SIG-M5 (cell line): ENCODE measurements around the gene CDH13.

Source experiments
- DNase-seq: peaks from one replicate; lab custom pipeline; 2025; lab: John Stamatoyannopoulos, UW

Gene CDH13

DNA sequence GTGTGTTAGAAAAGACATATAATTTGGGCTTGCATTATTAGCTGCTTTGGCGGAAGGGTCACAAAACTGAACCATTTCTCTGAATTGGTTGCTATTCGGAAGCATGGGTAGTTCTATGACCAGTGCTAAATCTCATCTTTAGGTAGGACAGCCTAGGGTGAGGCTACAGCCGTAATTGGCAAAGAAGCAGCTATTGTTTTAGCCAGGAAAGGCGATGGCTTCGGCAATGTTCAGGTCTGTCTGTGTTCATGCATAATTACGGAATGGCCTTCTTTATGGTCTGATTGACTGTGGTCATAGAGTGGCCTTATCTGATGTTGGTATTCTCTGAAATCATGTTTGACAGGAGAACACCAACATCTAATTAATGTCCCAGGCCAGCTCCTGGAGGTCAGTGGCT lies 812.6 kb downstream of the CDH13 start:
- DNase-seq, result no peak

DNA sequence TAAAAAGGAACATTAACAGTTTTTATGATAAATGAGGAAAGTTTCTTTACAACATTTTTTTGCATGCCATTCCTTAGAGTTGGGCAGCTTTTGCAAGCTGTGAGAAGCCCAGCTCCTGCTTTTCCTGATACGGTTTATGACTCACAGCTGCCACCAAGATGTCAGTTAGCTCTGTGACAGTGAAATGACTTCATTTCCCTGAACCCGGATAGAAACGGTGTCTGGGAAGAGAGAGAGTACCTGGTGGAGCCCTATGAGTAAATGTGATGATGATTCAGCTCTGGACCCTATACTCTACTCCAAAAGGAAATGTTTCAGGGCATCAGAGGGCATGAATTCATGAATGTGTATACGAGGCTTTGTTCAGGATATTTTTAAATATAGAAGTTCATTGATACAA lies 814.7 kb downstream of the CDH13 start:
- DNase-seq, result no peak

DNA sequence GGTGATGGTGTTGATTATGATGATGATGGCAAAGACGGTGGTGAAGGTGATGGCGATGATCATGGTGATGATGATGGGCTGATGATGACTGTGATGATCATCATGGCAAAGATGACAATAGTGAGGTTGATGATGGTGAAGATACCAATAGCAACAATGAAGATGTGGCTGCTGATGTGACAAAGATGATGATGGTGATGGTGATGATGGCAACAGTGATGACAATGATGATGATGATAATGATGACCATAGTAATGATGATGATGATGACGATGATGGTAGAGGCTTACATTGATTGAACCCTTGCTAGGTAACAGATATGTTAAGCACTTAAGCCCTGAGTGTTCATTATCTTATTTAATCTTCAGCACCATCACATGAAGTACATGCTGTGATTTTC lies 817.2 kb downstream of the CDH13 start:
- no peak for DNase-seq

DNA sequence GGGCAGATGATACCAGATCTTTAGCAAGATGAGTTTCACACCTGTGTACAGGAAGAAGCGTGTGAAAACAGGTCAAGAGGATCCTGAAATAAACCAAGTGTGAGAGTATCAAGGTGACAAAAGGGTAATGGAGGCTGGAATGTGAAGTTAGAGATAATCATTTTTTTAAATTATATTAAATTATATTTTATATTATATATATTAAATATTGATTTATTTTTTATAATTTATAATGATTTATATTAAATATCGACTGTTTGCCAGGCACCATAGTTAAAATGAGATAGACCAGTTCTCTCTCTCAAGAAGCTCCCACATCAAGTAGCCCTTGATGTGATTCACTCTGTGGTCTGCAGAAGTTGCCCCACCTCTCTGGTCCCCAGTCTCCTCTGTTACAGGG lies 820.8 kb downstream of the CDH13 start:
- DNase-seq, result no peak

DNA sequence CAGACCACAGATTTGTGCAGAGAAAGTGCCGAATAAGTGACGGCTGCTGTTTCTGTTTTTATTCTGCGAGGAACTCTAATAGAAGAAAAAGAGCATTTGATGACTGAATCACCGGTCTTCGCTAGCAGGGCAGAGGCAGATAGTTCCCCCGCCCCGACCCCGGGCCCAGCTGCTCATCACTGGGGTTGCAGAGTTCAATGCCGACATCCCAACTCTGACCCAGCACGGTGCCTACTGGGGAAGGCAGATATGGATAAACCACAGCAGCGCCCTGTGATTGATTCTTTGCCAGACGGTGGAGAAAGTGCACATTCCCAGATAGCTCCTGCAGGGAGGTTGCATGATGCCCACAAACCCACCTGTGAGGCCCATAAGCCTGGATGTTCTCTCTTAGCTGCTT lies 823.1 kb downstream of the CDH13 start:
- DNase-seq, result no peak

DNA sequence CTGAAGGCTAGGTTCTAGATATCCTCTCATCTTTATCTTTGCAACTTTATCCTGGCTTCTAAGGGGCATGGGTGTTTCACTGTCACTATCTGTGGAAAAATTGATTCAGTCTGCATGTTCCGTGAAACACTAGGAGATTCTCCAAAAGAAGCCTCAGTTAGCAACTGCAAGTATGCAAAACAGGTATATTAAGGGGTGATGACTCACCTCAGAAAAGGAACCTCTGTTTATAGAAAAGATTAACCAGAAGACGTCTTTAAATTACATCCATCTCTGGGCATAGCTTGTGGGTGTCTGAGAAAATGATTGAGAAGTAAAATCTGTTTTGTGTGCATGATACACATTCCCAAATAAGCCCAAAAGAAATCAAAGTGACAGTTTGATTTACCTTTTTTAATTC lies 827.2 kb downstream of the CDH13 start:
- no peak for DNase-seq

DNA sequence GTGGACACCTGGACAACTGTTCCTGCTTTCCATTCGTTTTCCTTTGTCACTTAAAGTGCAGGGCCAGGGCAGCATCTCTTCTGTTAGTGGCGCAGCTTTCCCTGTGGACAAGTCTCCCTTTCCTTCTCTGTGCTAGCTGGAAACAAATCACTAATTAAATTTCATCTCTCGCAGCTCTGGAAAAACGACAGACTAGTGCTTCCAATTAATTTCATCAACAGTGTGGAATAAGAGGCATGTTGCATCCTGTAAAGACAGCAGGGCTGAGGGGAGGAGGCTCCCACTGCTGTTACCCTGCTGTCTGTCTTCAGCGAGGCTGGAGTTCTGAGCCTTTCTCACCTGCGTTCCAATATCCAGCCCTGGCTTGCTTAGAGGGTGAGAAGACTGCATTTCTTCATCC lies 828.9 kb downstream of the CDH13 start:
- no peak for DNase-seq

DNA sequence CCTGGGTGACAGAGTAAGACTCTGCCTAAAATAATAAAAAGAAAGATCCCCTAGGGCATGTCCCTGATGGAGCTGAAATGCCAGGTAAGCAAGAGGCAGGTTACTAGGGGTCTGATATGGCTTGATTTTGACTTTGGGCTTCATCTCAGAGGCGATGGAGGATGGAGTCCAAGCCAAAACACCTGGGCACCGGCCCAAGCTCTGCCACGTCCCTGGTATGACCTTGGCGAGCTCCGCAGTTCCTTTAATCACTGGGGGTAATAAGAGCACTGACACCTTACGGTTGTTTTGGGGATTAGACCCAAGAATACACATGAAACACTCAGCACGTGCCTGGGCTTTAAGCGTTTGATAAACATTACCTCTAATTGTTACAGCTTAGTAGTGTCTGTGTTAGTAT lies 830.2 kb downstream of the CDH13 start:
- no peak for DNase-seq

DNA sequence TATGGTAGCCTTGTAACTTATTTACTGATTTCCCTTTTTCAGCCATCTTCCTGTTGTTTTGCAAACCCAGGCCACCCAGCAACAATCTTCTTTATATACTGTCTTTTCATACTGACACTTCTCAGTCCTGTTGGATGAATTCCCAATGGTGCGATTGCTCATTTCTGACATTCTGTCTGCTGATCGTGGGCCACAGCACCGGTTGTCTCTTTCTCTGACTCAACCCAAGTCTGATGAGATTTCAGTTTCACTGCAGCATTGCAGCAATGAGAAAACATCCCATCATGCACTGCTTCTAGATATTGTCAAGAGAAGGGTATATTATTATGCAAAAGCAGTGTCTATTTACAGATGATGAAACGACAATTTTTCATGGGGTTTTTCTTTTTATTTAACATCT lies 831.8 kb downstream of the CDH13 start:
- DNase-seq, result no peak

DNA sequence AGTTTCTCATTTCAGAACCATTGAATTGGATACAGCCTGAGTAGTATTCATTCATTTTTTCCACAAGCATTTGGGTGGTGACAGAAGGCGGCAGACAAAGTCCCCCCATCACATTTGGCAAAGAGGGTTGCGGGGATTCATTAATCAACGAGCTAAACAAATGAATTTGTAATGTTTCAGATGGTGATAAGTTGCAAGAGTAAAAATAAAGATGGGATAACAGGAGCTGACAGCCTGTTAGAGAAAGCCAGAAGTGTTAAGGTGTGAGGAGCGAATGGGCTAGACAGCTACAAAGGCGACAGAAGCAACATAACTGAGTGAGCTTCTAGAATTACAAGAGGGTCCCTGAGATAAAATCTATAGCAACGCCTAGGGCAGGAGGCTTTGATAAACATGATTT lies 838.2 kb downstream of the CDH13 start:
- no peak for DNase-seq

DNA sequence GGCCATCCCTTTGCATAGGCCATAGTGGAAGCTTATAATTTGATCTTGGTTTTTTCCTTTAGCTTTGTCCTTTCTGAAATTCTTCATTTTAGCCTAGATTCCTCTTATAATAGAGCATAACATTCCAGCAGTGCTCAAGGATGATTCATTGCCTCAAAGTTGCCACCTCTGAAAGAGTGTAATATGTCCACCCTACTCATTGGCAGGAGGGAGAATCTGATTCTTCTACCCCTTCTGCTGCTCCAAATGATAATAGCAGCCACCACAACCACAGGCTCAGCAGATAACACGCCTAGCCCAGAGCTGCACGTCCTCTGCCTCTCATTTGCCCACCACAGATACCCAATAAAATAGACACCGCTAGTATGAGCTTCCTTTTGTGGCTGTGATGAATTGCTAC lies 843.6 kb downstream of the CDH13 start:
- no peak for DNase-seq

DNA sequence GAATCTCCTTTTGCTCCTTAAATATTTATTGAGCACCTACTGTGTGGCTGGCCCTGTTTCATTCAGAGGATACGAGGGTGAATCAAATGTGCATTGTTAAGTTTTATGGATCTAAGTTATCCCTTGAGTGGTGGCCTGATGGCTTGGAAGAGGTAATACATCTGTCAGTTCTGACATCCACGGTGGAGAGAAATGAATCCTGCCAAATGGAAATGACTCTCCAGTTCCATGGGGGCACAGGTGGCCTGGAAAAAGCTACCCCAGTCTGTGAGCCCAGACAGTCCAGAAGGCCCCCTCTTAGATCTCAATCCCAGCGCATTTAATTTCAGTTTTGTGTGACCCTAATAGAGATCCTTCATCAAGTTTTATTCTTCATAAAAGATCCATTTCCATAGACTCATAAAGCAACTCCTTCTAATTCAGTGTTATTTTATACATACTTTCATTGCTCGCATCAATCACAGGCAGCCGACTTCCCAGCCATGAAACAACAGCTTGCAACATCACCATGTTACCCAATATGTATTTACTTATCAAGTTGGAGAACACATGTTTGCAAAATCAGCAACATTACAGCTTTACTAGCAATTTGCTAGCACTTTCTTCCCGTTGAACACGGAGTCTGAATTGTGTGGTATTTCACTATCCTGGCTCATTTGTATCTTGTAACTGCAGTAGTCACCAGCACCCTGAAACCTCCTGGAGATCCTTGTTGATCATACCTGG lies 846.2 kb downstream of the CDH13 start:
- no peak for DNase-seq

DNA sequence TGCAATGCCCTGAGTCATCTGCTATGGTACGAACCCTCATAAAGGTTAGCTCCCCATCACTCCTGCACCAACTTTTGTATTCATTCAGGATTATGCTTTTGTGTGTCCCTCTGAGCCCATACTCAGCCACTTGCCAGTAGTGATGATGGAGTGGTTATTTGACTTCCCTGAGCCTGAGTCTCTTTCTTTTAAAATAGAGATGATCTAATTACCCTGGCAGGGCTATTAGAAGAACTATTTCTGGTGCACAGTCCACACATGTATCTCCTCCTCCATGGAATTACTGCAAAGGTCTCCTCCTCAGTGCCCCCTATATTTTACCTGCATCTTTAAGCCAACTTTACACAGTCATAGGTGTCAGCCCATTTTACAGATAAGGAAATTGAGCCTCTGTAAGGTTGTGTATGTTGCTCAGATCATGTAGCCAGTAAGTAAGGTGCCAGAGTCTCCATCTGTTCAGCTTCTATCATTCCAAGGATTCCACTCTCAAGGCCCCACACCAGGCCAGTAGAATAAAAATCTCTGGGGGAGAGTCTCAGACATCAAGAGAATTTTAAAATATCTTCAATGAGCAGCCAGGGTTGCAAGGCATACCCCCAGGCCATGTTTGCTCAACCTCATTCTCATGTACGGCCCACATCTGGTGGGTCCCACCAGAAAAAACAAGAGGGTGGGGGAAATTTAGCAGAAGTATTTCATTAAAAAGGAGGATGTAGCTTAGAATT lies 847.3 kb downstream of the CDH13 start:
- DNase-seq, result no peak

DNA sequence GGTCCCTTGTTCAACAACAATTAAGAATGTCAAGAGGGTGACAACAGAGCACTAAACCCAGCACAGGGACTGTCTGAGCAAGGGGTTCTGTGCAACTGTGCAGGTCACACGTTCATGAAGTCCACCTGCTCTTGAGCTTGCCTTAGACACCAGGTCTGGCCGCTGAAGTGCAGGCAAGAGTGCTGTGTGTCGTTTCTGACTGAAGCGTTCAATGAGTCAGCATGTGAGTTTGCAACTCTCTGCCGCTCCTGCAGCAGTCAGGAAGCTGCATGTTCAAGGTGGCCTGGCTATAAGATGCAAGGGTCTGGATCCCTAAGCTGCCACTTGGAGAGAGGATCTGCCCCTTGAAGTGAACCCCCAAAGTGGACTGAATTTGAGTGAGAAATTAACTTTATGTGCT lies 848.3 kb downstream of the CDH13 start:
- DNase-seq, result no peak

DNA sequence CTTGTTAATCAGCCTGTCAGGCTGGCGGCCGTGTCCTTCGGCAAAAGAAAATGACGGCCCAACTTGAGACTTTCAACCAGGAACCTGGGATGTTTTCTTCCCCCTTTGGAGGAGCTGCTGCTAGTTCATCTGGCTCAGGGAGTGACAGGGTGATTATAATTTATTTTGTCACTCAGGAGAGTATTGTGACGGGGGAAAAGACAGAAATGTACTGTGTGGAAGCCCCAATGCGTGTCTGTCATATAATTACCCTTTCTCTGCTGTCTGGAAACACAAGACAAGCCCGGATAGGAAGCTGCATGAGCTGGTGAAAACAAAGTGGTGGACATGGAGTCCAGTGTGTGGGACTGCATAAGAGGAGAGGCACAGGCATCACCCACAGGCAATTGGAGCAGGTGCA lies 854.8 kb downstream of the CDH13 start:
- DNase-seq, result no peak

DNA sequence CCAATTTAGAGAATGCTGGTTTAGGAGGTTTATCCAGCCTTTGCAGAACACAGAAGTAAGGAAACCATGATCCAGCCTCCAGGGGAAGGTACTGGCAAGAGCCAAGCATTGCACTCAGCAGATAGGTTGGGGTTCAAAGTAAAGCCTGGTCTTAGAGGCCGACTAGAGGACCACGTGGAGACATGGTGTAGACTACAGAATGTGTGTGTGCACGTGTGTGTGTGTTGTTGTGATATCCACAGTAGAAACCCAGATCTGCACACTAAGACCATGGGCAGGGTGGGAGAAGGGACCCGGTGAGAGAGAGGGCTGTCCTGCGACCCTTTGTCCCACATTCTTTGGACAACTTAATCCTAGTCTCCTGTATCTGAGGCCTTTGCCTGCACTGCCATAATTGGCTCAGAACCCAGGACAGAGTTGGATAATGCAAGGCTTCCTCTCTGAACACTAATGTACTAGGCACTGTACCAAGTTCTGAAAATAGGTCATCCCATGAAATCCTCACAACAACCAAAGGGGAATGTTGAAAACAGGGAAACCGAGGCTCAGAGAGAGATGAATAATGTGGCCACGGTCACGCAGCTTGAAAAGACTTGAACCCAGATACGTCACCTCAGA lies 855.9 kb downstream of the CDH13 start:
- DNase-seq, result no peak

DNA sequence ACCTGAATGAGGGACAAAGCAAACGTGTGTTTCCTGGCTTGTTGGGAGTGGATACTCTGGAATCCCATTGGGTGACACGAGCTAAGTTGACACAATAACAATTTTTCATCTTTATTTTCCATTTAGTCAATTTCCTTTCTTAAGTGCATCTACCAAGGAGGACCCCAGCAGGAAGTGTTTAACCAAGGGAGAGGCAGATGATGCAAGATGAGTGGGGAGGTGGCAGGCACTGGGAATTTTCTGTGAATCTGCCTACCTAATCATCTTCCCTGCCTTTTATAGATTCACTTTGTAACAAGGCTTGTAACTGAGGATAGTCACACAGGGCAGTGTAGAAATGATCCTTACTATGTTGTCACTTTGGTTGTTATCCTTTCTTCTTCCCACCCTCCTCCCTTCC lies 863.3 kb downstream of the CDH13 start:
- no peak for DNase-seq

DNA sequence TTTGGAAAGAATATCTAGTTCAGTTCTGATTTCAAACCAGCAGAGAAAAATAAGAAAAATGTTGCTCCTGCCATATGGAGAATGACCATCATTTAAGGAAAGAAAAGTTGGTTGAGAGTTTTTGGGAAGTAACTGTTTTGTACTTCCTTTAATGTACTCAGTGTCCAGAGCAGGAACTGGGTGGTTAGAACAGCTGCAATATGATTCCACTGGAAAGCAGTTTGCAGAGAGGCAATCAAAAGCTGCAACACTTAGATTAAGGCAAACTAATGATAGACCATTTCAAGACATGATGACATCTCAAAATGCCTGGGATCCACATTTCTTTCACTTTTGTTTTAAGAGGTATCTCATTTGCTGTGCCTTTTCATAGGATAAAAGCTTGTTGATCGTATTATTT lies 867.7 kb downstream of the CDH13 start:
- DNase-seq, result no peak

DNA sequence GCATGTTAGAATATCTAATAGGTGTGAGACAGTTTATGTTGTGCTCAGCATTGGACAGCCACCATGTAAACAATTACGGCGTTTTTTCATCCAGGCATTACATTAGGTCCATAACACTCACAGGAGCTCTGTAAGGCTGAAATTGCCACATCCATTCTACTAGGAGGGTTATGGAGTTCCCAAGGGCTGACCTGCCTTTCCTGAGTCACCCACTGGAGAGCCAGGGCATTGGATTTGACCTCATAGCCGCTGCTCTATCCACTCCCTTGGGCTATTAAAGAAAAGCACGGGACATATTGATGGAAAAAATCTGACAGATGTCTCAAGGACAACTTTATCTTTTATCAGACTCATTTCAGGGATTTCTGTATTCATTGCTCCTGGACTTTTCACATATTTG lies 874.7 kb downstream of the CDH13 start:
- no peak for DNase-seq

DNA sequence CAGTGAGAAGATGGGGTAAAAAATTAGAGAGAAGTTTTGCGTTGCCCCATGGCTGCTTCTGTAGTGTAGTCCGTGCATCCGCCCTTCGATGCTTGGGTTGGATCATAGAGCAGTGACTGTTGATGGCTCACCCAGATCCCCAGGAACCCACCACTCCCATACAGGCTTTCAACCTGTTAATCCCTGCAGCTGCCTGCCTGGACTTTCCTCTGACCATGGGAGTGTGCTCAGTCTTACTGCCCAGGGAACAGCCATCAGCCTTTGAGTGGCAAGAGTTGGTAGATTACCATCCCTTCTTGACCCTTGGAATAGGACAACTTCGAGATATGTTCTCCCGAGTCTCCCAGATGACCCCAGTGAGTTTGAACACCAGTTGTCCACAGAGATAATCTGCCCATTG lies 881.5 kb downstream of the CDH13 start:
- no peak for DNase-seq

DNA sequence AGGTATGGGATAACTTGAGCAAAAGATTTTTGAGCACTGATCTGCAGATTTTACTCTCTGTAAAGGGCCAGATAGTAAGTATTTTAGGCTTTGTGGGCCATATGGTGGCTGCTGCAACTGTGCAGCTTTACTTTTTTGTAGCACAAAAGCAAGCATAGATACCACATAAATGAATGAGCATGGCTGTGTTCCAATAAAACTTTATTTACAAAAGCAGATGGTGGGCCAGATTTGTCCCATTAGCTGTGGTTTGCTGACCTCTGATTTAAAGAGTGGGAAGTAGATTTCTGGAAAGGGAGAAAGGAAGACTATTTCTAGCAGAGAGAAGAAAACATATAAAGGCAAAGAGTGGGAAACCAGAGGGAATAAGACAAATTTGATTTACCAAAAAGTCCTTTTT lies 882.5 kb downstream of the CDH13 start:
- no peak for DNase-seq

DNA sequence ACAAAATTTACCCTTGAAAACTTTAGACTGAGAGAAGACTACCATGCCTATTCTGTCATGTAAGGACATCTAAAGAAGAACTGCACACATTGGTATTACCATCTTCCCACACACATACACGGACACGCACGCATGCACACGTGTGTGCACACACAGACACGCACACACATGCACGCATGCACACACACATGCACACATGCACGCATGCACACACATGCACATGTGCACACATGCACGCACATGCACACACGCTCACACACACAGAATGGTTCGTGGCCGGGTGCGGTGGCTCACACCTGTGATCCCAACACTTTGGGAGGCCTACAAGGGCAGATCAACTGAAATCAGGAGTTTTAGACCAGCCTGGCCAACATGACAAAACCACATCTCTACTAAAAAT lies 884.1 kb downstream of the CDH13 start:
- no peak for DNase-seq

DNA sequence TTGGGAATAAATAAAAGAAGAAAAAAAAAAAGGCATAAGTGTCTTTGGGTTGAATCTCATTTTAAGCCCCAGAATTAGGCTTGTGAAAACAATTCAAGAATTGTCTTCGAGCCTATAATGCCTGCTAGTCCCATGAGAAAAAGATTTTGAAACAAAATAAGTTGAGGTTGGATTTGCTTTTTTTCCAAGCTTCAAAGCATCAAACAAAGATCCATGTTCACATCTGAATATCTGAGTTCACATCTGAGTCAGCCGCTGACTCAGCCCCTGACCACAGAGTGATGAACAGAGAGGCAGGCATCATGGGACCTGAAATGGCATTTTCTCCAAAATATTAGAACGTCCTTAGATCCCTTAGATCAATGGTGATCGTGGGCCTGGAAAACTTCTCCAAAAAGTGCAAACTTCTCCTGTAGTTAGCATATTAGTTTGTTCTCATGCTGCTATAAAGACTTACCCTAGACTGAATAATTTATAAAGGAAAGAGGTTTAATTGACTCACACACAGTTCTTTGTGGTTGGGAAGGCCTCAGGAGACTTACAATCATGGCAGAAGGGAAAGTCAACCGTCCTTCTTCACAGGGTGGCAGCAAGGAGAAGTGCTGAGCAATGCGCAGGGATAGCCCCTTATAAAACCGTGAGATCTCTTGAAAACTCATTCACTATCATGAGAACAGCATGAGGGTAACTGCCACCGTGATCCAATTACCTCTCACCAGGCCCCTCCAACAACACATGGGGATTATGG lies 886.4 kb downstream of the CDH13 start:
- no peak for DNase-seq
